SW 1271 (cell line): ENCODE results near the gene SLC17A3.

Experiments used
- DNase-seq, 2 experiments: peaks; one replicate each; lab custom pipeline; 2025; lab: John Stamatoyannopoulos, UW

Gene SLC17A3

GRCh38 chr6:25874118-25874517, at the start of gene SLC17A3:
Gene SLC17A3 (minus strand): TSS chr6:25874243. CDS start chr6:25868387, 5,856 bp downstream.
- no peak for DNase-seq

- DNase-seq, result no peak
Observed at GRCh38 chr6:25922301-25922700, 48.3 kb upstream of the SLC17A3 start.

GRCh38 chr6:25921525-25922203, 47.6 kb upstream of the SLC17A3 start:
- DNase-seq, result no peak

- DNase-seq, result no peak
Observed at GRCh38 chr6:25919657-25920056, 45.6 kb upstream of the SLC17A3 start.

GRCh38 chr6:25918083-25918683, 44.1 kb upstream of the SLC17A3 start:
- DNase-seq, result no peak

GRCh38 chr6:25916789-25917490, 42.9 kb upstream of the SLC17A3 start:
- no peak for DNase-seq

- DNase-seq, result no peak
Observed at GRCh38 chr6:25916330-25916729, 42.3 kb upstream of the SLC17A3 start.

- DNase-seq, result no peak
Observed at GRCh38 chr6:25913741-25914140, 39.7 kb upstream of the SLC17A3 start.

- DNase-seq, result no peak
Observed at GRCh38 chr6:25911351-25911750, 37.3 kb upstream of the SLC17A3 start.

- DNase-seq, result no peak
Observed at GRCh38 chr6:25907475-25908014, 33.5 kb upstream of the SLC17A3 start.

GRCh38 chr6:25903467-25904099, 29.5 kb upstream of the SLC17A3 start:
- DNase-seq, result no peak

GRCh38 chr6:25902071-25902470, 28.0 kb upstream of the SLC17A3 start:
- DNase-seq, result no peak

GRCh38 chr6:25900843-25901242, 26.8 kb upstream of the SLC17A3 start:
- no peak for DNase-seq

GRCh38 chr6:25899580-25900408, 25.8 kb upstream of the SLC17A3 start:
- DNase-seq, result no peak

- DNase-seq, result no peak
Observed at GRCh38 chr6:25899123-25899522, 25.1 kb upstream of the SLC17A3 start.

GRCh38 chr6:25898289-25898977, 24.4 kb upstream of the SLC17A3 start:
- DNase-seq, result no peak

- DNase-seq, result no peak
Observed at GRCh38 chr6:25896252-25896651, 22.2 kb upstream of the SLC17A3 start.

- DNase-seq, result no peak
Observed at GRCh38 chr6:25895771-25896170, 21.7 kb upstream of the SLC17A3 start.

- DNase-seq, result no peak
Observed at GRCh38 chr6:25893778-25894177, 19.7 kb upstream of the SLC17A3 start.

- DNase-seq, result no peak
Observed at GRCh38 chr6:25892877-25893276, 18.8 kb upstream of the SLC17A3 start.
